Mammary epithelial cell (primary cell): ENCODE results near the gene RIT1.

Experiments
- EZH2 ChIP-seq: IDR thresholded peaks from 2 replicates; pipeline ENCODE4 v1.6.1; 2012; ENCODE audit warnings: low read length, inconsistent platforms, borderline replicate concordance
- TF ChIP-seq, protein P1 (sequence below), 2 donors: IDR thresholded peaks in 1 of 2; conservative IDR thresholded peaks in 1 of 2; 2 replicates each; pipeline ENCODE4 v1.5.1; 2011 to 2012; ENCODE audit warnings: inconsistent platforms in 2 of 2, low read length in 2 of 2, mild to moderate bottlenecking in 2 of 2, control low read depth in 1 of 2, low read depth in 1 of 2; ENCODE audit not compliant: insufficient read depth in 1 of 2; ENCODE audit errors: extremely low read depth in 1 of 2

DNA sequence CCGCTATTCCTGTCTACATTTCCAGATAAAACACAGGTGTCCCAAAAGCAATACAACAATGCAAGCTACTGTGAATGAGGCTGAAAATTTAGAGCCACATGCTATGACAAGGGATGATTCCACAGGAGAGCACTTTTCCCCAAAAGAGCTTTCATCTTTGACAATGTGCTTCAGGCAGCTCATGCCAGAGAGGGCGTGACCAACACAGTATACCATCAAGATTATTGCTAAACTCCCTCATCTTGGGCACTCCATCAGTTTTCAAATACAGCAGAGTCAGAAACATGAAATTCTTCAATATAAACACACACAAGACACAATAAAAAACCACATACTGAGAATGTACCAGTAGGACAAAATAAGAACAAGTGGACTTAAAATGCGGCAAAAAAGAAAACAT lies 60.8 kb downstream of the RIT1 start:
- TF ChIP-seq, protein P1, sequence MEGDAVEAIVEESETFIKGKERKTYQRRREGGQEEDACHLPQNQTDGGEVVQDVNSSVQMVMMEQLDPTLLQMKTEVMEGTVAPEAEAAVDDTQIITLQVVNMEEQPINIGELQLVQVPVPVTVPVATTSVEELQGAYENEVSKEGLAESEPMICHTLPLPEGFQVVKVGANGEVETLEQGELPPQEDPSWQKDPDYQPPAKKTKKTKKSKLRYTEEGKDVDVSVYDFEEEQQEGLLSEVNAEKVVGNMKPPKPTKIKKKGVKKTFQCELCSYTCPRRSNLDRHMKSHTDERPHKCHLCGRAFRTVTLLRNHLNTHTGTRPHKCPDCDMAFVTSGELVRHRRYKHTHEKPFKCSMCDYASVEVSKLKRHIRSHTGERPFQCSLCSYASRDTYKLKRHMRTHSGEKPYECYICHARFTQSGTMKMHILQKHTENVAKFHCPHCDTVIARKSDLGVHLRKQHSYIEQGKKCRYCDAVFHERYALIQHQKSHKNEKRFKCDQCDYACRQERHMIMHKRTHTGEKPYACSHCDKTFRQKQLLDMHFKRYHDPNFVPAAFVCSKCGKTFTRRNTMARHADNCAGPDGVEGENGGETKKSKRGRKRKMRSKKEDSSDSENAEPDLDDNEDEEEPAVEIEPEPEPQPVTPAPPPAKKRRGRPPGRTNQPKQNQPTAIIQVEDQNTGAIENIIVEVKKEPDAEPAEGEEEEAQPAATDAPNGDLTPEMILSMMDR (conservative IDR thresholded peaks at IDR 0.05 in 1 of 2, IDR thresholded peaks at IDR 0.05 in 1 of 2; ENCODE audit: extremely low read depth in 1 of 2, insufficient read depth in 1 of 2, low read depth in 1 of 2, low read length in 2 of 2), result no peak
- TF ChIP-seq EZH2, result no peak
